HepG2 (cell line): Measurements from ENCODE around the gene CDK5R1. TPM values are rescaled to one million over a fixed set of nuclear protein-coding genes. Genes with fewer than 3 reads are reported as not detected.

Experiments
- ATAC-seq: fragments of 200-7000 bp; cut with Tn5 transposase; 3 replicates; pipeline ENCODE4 v1.9.1; 2020; ENCODE audit warnings: mild to moderate bottlenecking, moderate library complexity
- BruUV-seq: library from RNA; stranded (reverse); fragments of 400-500 nt; replicated peaks from 2 replicates; lab custom pipeline; 2021; lab: Mats Ljungman, UMichigan
- CTCF ChIA-PET: fragments of 300-600 bp; formaldehyde crosslinking; extraction: SDS; loops from one replicate; lab custom pipeline; 2021; ENCODE audit warnings: low total read pairs, inconsistent platforms, low intra/inter-chr PET ratio; lab: Yijun Ruan, JAX
- POLR2A ChIA-PET: fragments of 350-600 bp; sonication (Branson Sonifier 250); formaldehyde crosslinking; loops from one replicate; lab custom pipeline; 2020; ENCODE audit warnings: antibody characterized with exemption, inconsistent platforms; lab: Yijun Ruan, JAX
- DNase-seq: peaks from one replicate; pipeline ENCODE4 v3.0.0-alpha.2; 2015; ENCODE audit warnings: low spot score
- FAIRE-seq: peaks from 3 replicates; lab custom pipeline; 2011; peaks lifted over from hg19 to GRCh38; lab: Jason Lieb, UNC
- H2AFZ ChIP-seq: one replicate; pipeline ENCODE4 v1.6.1; 2011; ENCODE audit warnings: low read length, inconsistent platforms
- H3K27ac ChIP-seq: fragments of 300-600 bp; 3 replicates; pipeline ENCODE4 v1.8.0; 2011; ENCODE audit warnings: mixed run types, mild to moderate bottlenecking, mixed read lengths, low read length, inconsistent platforms; ENCODE audit not compliant: insufficient read depth; ENCODE audit errors: extremely low read length
- H3K27me3 ChIP-seq, 2 experiments: fragments of 200-600 bp in 1 of 2; 2 replicates in 1 of 2; 3 replicates in 1 of 2; pipeline versions ENCODE4 v1.6.0 to v1.8.0; 2011; ENCODE audit warnings: low read length in 2 of 2, mild to moderate bottlenecking in 2 of 2, moderate library complexity in 2 of 2, inconsistent platforms in 1 of 2; ENCODE audit not compliant: insufficient read depth in 2 of 2, control insufficient read depth in 1 of 2
- H3K36me3 ChIP-seq, 2 experiments: fragments of 200-600 bp in 1 of 2; replicated peaks in 1 of 2; 2 replicates in 1 of 2; 3 replicates in 1 of 2; pipeline versions ENCODE4 v1.5.1 to v1.8.0; 2011; ENCODE audit warnings: low read length in 2 of 2, inconsistent platforms in 1 of 2; ENCODE audit not compliant: insufficient read depth in 2 of 2, control insufficient read depth in 1 of 2
- H3K4me1 ChIP-seq: 2 replicates; pipeline ENCODE4 v1.5.1; 2012; ENCODE audit warnings: low read length, inconsistent platforms; ENCODE audit not compliant: insufficient read depth
- H3K4me2 ChIP-seq: 2 replicates; pipeline ENCODE4 v1.6.0; 2011; ENCODE audit warnings: low read depth, low read length, inconsistent platforms
- H3K4me3 ChIP-seq, 3 experiments: fragments of 200-600 bp in 1 of 3; sonication (generic), shearing (Covaris generic) in 1 of 3; replicated peaks in 1 of 3; 2 replicates each; pipeline ENCODE4 v1.5.1; 2011 to 2016; ENCODE audit warnings: low read length in 3 of 3, inconsistent platforms in 2 of 3, low read depth in 2 of 3, mild to moderate bottlenecking in 2 of 3, control low read depth in 1 of 3, mixed read lengths in 1 of 3; ENCODE audit not compliant: insufficient read depth in 1 of 3
- H3K79me2 ChIP-seq: one replicate; pipeline ENCODE4 v1.6.1; 2011; ENCODE audit warnings: low read length, inconsistent platforms; ENCODE audit not compliant: insufficient read depth
- H3K9ac ChIP-seq: 2 replicates; pipeline ENCODE4 v1.6.0; 2011; ENCODE audit warnings: mild to moderate bottlenecking, low read depth, low read length, inconsistent platforms; ENCODE audit not compliant: insufficient read depth
- H3K9me3 ChIP-seq: 2 replicates; pipeline ENCODE4 v1.5.1; 2012; ENCODE audit warnings: mild to moderate bottlenecking, low read length
- H4K20me1 ChIP-seq: 2 replicates; pipeline ENCODE4 v1.6.0; 2011; ENCODE audit warnings: inconsistent platforms, mild to moderate bottlenecking, low read length, moderate library complexity; ENCODE audit not compliant: insufficient read depth
- BCL6 ChIP-seq: IDR thresholded peaks from 2 replicates; pipeline ENCODE4 v1.6.1; 2016; ENCODE audit warnings: missing genetic modification reagents, missing compliant biosample characterization
- GTF2F1 ChIP-seq: fragments of 150-350 bp; IDR thresholded peaks from 2 replicates; pipeline ENCODE4 v1.6.1; 2014; ENCODE audit warnings: low read length
- HOXA9 ChIP-seq: sonication (generic); formaldehyde crosslinking; IDR thresholded peaks from 2 replicates; pipeline ENCODE4 v1.8.1; 2022; ENCODE audit warnings: missing genetic modification reagents, mild to moderate bottlenecking, moderate library complexity, borderline replicate concordance
- POGZ ChIP-seq: sonication (generic); formaldehyde crosslinking; IDR thresholded peaks from 2 replicates; pipeline ENCODE4 v1.4.0; 2020; ENCODE audit warnings: mild to moderate bottlenecking, missing genetic modification reagents
- ZNF746 ChIP-seq: sonication (generic); formaldehyde crosslinking; IDR thresholded peaks from 2 replicates; pipeline ENCODE4 v1.8.0; 2022; ENCODE audit warnings: mild to moderate bottlenecking, missing genetic modification reagents
- WGBS: methylation state at CpG from one replicate; pipeline ENCODE4 v1.1.6; 2017; ENCODE audit warnings: low lambda C conversion rate; 5-methylcytosine and 5-hydroxymethylcytosine counted together
- in situ Hi-C: cut with HindIII; loops from 2 replicates; pipeline ENCODE4 v1.10.0; 2017; ENCODE audit warnings: low pct_unique_long_range_greater_than_20kb; ENCODE audit not compliant: extremely low pct_ligation_motif_present
- intact Hi-C: fragments of 100-400 bp; cut with micrococcal nuclease; formaldehyde crosslinking; loops from one replicate; pipeline ENCODE4 v1.10.0; 2022; ENCODE audit not compliant: unreplicated experiment
- polyA plus RNA-seq, 8 experiments: library from polyadenylated mRNA; depleted of rRNA in 3 of 8; stranded (reverse) in 7 of 8; unstranded in 1 of 8; fragments of >200 nt; fragmentation: Illumina TruSeq in 4 of 8; extraction: Trizol in 4 of 8; gene quantifications; 2 replicates each; pipeline versions ENCODE4 v1.2.1 to v1.2.3, GENCODE V29; 2011 to 2016; ENCODE audit warnings: low read depth in 4 of 8, missing spikeins in 1 of 8, mixed read lengths in 1 of 8; ENCODE audit not compliant: insufficient read depth in 1 of 8
- total RNA-seq, 5 experiments: library from RNA; depleted of rRNA; stranded (reverse); fragments of >200 nt; fragmentation: Illumina TruSeq; extraction: Trizol; gene quantifications; 2 replicates each; pipeline ENCODE4 v1.2.3, GENCODE V29; 2016; ENCODE audit warnings: low read depth in 1 of 5

CDK5R1 gene
- total and polyA plus RNA-seq, 2 of the 13 experiments (the other 11 are each of a cell fraction or from before 2014, with no cell fraction given), result 1.1 to 3.9 TPM

- H3K4me2 ChIP-seq, result no peak overlapping the region
- 64% methylated on average over 4 of the region's 4 CpGs for WGBS
- no peak overlapping the region for H2AFZ ChIP-seq
- TF ChIP-seq HOXA9 (CRISPR knock-in tag) (no peak), BCL6 (CRISPR knock-in tag) (peak; percentile 94)
- TF ChIP-seq, all 625 proteins: peak for 1
- BruUV-seq, result no TSS peak
- no peak for DNase-seq
- in situ Hi-C loops (no loop called here), intact Hi-C loops (no loop called here)
- Histone ChIP-seq H3K9me3 (no peaks in the 10 kb centered on the region), H3K27ac (no peak overlapping the region), H3K27me3 (no peaks in the 10 kb centered on the region; a peak in 1 of 5 replicates), H3K9ac (no peak overlapping the region), H4K20me1 (no peaks in the 10 kb centered on the region), H3K4me3 (no peak overlapping the region), H3K79me2 (no peaks in the 10 kb centered on the region), H3K36me3 (no peaks in the 10 kb centered on the region), H3K4me1 (peaks cover 14% of the 10 kb centered on the region)
- POLR2A ChIA-PET, result no interaction called here
- CTCF ChIA-PET, result no interaction called here
- no peak for ATAC-seq
- no peak for FAIRE-seq
Measured at GRCh38 chr17:32514606-32515005, 27.8 kb downstream of the CDK5R1 start.

- Histone ChIP-seq H3K9ac (no peak overlapping the region), H3K27me3 (no peaks in the 10 kb centered on the region; a peak in 1 of 5 replicates), H3K4me1 (peaks cover 26% of the 10 kb centered on the region), H3K79me2 (no peaks in the 10 kb centered on the region), H2AFZ (no peak overlapping the region), H3K36me3 (no peaks in the 10 kb centered on the region), H3K4me3 (no peak overlapping the region), H3K4me2 (no peak overlapping the region), H3K27ac (no peak overlapping the region), H3K9me3 (no peaks in the 10 kb centered on the region), H4K20me1 (no peaks in the 10 kb centered on the region)
- intact Hi-C loops, result no loop called here
- FAIRE-seq (no peak), ATAC-seq (no peak), DNase-seq (no peak)
- in situ Hi-C loops, result no loop called here
- TF ChIP-seq ZNF746 (CRISPR knock-in tag) (no peak), GTF2F1 (no peak), POGZ (CRISPR knock-in tag) (no peak)
- no TSS peak for BruUV-seq
- ChIA-PET POLR2A (no interaction called here), CTCF (no interaction called here)
- 88% methylated on average over 4 of the region's 4 CpGs for WGBS
Measured at GRCh38 chr17:32515677-32516383, 29.0 kb downstream of the CDK5R1 start.
